Measurements from ENCODE around the gene SETBP1. TPM values are rescaled to one million over a fixed set of nuclear protein-coding genes. Genes with fewer than 3 reads are reported as not detected.

The SETBP1 gene
- total and polyA plus RNA-seq, 7 experiments from 2014 or later, result 0.08 to 12.5 (median 2.5) TPM; not detected in 2

GRCh38 chr18:44968336-44968735 lies 287.6 kb downstream of the SETBP1 start:
- Histone ChIP-seq H3K27ac (ENCODE audit: low read depth, low read length) (no peak overlapping the region), H3K27me3 (ENCODE audit: control insufficient read depth in 2 of 2, insufficient read depth in 2 of 2, low read length in 2 of 2) (no peaks in the 10 kb centered on the region), H3K9me3 (ENCODE audit: control insufficient read depth in 2 of 3, low read length in 3 of 3) (no peaks in the 10 kb centered on the region), H3K4me3 (ENCODE audit: low read length) (no peak overlapping the region), H3K36me3 (ENCODE audit: control insufficient read depth in 2 of 3, insufficient read depth in 3 of 3, low read length in 3 of 3) (no peaks in the 10 kb centered on the region), H3K4me1 (ENCODE audit: control insufficient read depth in 2 of 2, insufficient read depth in 2 of 2, low read length in 2 of 2) (no peaks in the 10 kb centered on the region)
- Mint-ChIP-seq H3K36me3 (no peaks in the 10 kb centered on the region), H3K27me3 (peaks cover 0 to 9% (median 0%) of the 10 kb centered on the region in 5 donors), H3K9me3 (peaks cover 0 to 7% (median 0%) of the 10 kb centered on the region in 11 donors), H3K27ac (no peak overlapping the region), H3K4me1 (no peaks in the 10 kb centered on the region), H3K4me3 (no peak overlapping the region)
- ChIA-PET CTCF (no interaction called here), POLR2A (no interaction called here)
- intact Hi-C loops (cut with micrococcal nuclease), result no loop called here
- ATAC-seq (no peak), DNase-seq (no peak)

- Mint-ChIP-seq H3K9me3 (peaks cover 0 to 7% (median 0%) of the 10 kb centered on the region in 11 donors), H3K27me3 (peaks cover 0 to 13% (median 0%) of the 10 kb centered on the region in 5 donors), H3K4me3 (no peak overlapping the region), H3K4me1 (no peaks in the 10 kb centered on the region), H3K36me3 (no peaks in the 10 kb centered on the region), H3K27ac (no peak overlapping the region)
- DNase-seq, result no peak
- POLR2A ChIA-PET, result no interaction called here
- Histone ChIP-seq H3K9me3 (ENCODE audit: control insufficient read depth in 2 of 3, low read length in 3 of 3) (no peaks in the 10 kb centered on the region), H3K27ac (ENCODE audit: low read depth, low read length) (no peak overlapping the region), H3K4me1 (ENCODE audit: control insufficient read depth in 2 of 2, insufficient read depth in 2 of 2, low read length in 2 of 2) (no peaks in the 10 kb centered on the region), H3K27me3 (ENCODE audit: control insufficient read depth in 2 of 2, insufficient read depth in 2 of 2, low read length in 2 of 2) (no peaks in the 10 kb centered on the region), H3K36me3 (ENCODE audit: control insufficient read depth in 2 of 3, insufficient read depth in 3 of 3, low read length in 3 of 3) (no peaks in the 10 kb centered on the region), H3K4me3 (ENCODE audit: low read length) (no peak overlapping the region)
- intact Hi-C loops (cut with micrococcal nuclease), result no loop called here
- CTCF ChIA-PET, result no interaction called here
- no peak for ATAC-seq
Measured at GRCh38 chr18:44969214-44969795, 288.6 kb downstream of the SETBP1 start.

GRCh38 chr18:44973282-44973681 lies 292.6 kb downstream of the SETBP1 start:
- intact Hi-C loops (cut with micrococcal nuclease), result loop anchor here in 1 of 2 donors (1.0 kb wide), 1 partner anchor 294 kb away; no protein-coding TSS in a partner anchor
- ATAC-seq (no peak), DNase-seq (no peak)
- Histone ChIP-seq H3K36me3 (ENCODE audit: control insufficient read depth in 2 of 3, insufficient read depth in 3 of 3, low read length in 3 of 3) (no peaks in the 10 kb centered on the region), H3K4me1 (ENCODE audit: control insufficient read depth in 2 of 2, insufficient read depth in 2 of 2, low read length in 2 of 2) (no peaks in the 10 kb centered on the region), H3K27me3 (ENCODE audit: control insufficient read depth in 2 of 2, insufficient read depth in 2 of 2, low read length in 2 of 2) (no peaks in the 10 kb centered on the region), H3K27ac (ENCODE audit: low read depth, low read length) (no peak overlapping the region), H3K4me3 (ENCODE audit: low read length) (no peak overlapping the region), H3K9me3 (ENCODE audit: control insufficient read depth in 2 of 3, low read length in 3 of 3) (no peaks in the 10 kb centered on the region)
- peaks cover 0 to 6% (median 0%) of the 10 kb centered on the region in 11 donors for H3K9me3 Mint-ChIP-seq
- H3K27ac Mint-ChIP-seq, result no peak overlapping the region
- peaks cover 0 to 7% (median 2%) of the 10 kb centered on the region in 5 donors for H3K27me3 Mint-ChIP-seq
- CTCF ChIA-PET, result no interaction called here
- H3K4me1 Mint-ChIP-seq, result no peaks in the 10 kb centered on the region
- POLR2A ChIA-PET, result no interaction called here
- no peaks in the 10 kb centered on the region for H3K36me3 Mint-ChIP-seq
- H3K4me3 Mint-ChIP-seq, result no peak overlapping the region

- intact Hi-C loops (cut with micrococcal nuclease), result no loop called here
- Mint-ChIP-seq H3K27ac (no peak overlapping the region), H3K36me3 (no peaks in the 10 kb centered on the region), H3K27me3 (peaks cover 0 to 7% (median 2%) of the 10 kb centered on the region in 5 donors), H3K9me3 (peaks cover 0 to 6% (median 0%) of the 10 kb centered on the region in 11 donors), H3K4me1 (no peaks in the 10 kb centered on the region), H3K4me3 (no peak overlapping the region)
- Histone ChIP-seq H3K27me3 (ENCODE audit: control insufficient read depth in 2 of 2, insufficient read depth in 2 of 2, low read length in 2 of 2) (no peaks in the 10 kb centered on the region), H3K36me3 (ENCODE audit: control insufficient read depth in 2 of 3, insufficient read depth in 3 of 3, low read length in 3 of 3) (no peaks in the 10 kb centered on the region), H3K27ac (ENCODE audit: low read depth, low read length) (no peak overlapping the region), H3K4me1 (ENCODE audit: control insufficient read depth in 2 of 2, insufficient read depth in 2 of 2, low read length in 2 of 2) (no peaks in the 10 kb centered on the region), H3K9me3 (ENCODE audit: control insufficient read depth in 2 of 3, low read length in 3 of 3) (no peaks in the 10 kb centered on the region), H3K4me3 (ENCODE audit: low read length) (no peak overlapping the region)
- POLR2A ChIA-PET, result no interaction called here
- CTCF ChIA-PET, result no interaction called here
- ATAC-seq (no peak), DNase-seq (no peak)
Measured at GRCh38 chr18:44974174-44974573, 293.5 kb downstream of the SETBP1 start.

- no peaks in the 10 kb centered on the region for H3K9me3 ChIP-seq (ENCODE audit: control insufficient read depth in 2 of 3, low read length in 3 of 3)
- H3K36me3 Mint-ChIP-seq, result no peaks in the 10 kb centered on the region
- ChIA-PET POLR2A (no interaction called here), CTCF (no interaction called here)
- no peaks in the 10 kb centered on the region for H3K27me3 ChIP-seq (ENCODE audit: control insufficient read depth in 2 of 2, insufficient read depth in 2 of 2, low read length in 2 of 2)
- H3K4me1 Mint-ChIP-seq, result peaks cover 0 to 3% (median 0%) of the 10 kb centered on the region in 7 donors
- no peak overlapping the region for H3K27ac ChIP-seq (ENCODE audit: low read depth, low read length)
- no peak overlapping the region for H3K4me3 Mint-ChIP-seq
- intact Hi-C loops (cut with micrococcal nuclease), result no loop called here
- no peak overlapping the region for H3K4me3 ChIP-seq (ENCODE audit: low read length)
- no peak overlapping the region for H3K27ac Mint-ChIP-seq
- DNase-seq (no peak), ATAC-seq (no peak)
- H3K4me1 ChIP-seq (ENCODE audit: control insufficient read depth in 2 of 2, insufficient read depth in 2 of 2, low read length in 2 of 2), result no peaks in the 10 kb centered on the region
- H3K36me3 ChIP-seq (ENCODE audit: control insufficient read depth in 2 of 3, insufficient read depth in 3 of 3, low read length in 3 of 3), result no peaks in the 10 kb centered on the region
- H3K27me3 Mint-ChIP-seq, result peaks cover 0 to 7% (median 2%) of the 10 kb centered on the region in 5 donors
- H3K9me3 Mint-ChIP-seq, result peaks cover 0 to 6% (median 0%) of the 10 kb centered on the region in 11 donors
Measured at GRCh38 chr18:44977856-44978255, 297.2 kb downstream of the SETBP1 start.

- CTCF ChIA-PET, result no interaction called here
- POLR2A ChIA-PET, result no interaction called here
- Mint-ChIP-seq H3K27ac (no peak overlapping the region), H3K9me3 (no peaks in the 10 kb centered on the region), H3K36me3 (no peaks in the 10 kb centered on the region), H3K4me1 (peaks cover 0 to 3% (median 0%) of the 10 kb centered on the region in 7 donors), H3K27me3 (peaks cover 0 to 2% (median 0%) of the 10 kb centered on the region in 5 donors), H3K4me3 (no peak overlapping the region)
- Histone ChIP-seq H3K27me3 (ENCODE audit: control insufficient read depth in 2 of 2, insufficient read depth in 2 of 2, low read length in 2 of 2) (no peaks in the 10 kb centered on the region), H3K9me3 (ENCODE audit: control insufficient read depth in 2 of 3, low read length in 3 of 3) (no peaks in the 10 kb centered on the region), H3K36me3 (ENCODE audit: control insufficient read depth in 2 of 3, insufficient read depth in 3 of 3, low read length in 3 of 3) (no peaks in the 10 kb centered on the region), H3K4me3 (ENCODE audit: low read length) (no peak overlapping the region), H3K27ac (ENCODE audit: low read depth, low read length) (no peak overlapping the region), H3K4me1 (ENCODE audit: control insufficient read depth in 2 of 2, insufficient read depth in 2 of 2, low read length in 2 of 2) (no peaks in the 10 kb centered on the region)
- intact Hi-C loops (cut with micrococcal nuclease), result no loop called here
- DNase-seq (no peak), ATAC-seq (peak; percentile 36)
Measured at GRCh38 chr18:44979748-44980147, 299.1 kb downstream of the SETBP1 start.

- H3K36me3 ChIP-seq (ENCODE audit: control insufficient read depth in 2 of 3, insufficient read depth in 3 of 3, low read length in 3 of 3), result no peaks in the 10 kb centered on the region
- H3K4me1 ChIP-seq (ENCODE audit: control insufficient read depth in 2 of 2, insufficient read depth in 2 of 2, low read length in 2 of 2), result no peaks in the 10 kb centered on the region
- ChIA-PET POLR2A (no interaction called here), CTCF (no interaction called here)
- DNase-seq (no peak), ATAC-seq (no peak)
- no peaks in the 10 kb centered on the region for H3K36me3 Mint-ChIP-seq
- H3K27ac Mint-ChIP-seq, result no peak overlapping the region
- no peak overlapping the region for H3K4me3 ChIP-seq (ENCODE audit: low read length)
- no peak overlapping the region for H3K4me3 Mint-ChIP-seq
- no peaks in the 10 kb centered on the region for H3K9me3 Mint-ChIP-seq
- intact Hi-C loops (cut with micrococcal nuclease), result no loop called here
- no peaks in the 10 kb centered on the region for H3K9me3 ChIP-seq (ENCODE audit: control insufficient read depth in 2 of 3, low read length in 3 of 3)
- H3K27ac ChIP-seq (ENCODE audit: low read depth, low read length), result no peak overlapping the region
- peaks cover 0 to 3% (median 0%) of the 10 kb centered on the region in 5 donors for H3K27me3 Mint-ChIP-seq
- H3K4me1 Mint-ChIP-seq, result peaks cover 0 to 3% (median 0%) of the 10 kb centered on the region in 7 donors
- H3K27me3 ChIP-seq (ENCODE audit: control insufficient read depth in 2 of 2, insufficient read depth in 2 of 2, low read length in 2 of 2), result no peaks in the 10 kb centered on the region
Measured at GRCh38 chr18:44981121-44981520, 300.4 kb downstream of the SETBP1 start.
